Measurements from ENCODE around the gene NSMCE1.
A peak's percentile ranks its signal among the peaks of the same experiment; 100 is the strongest.

The NSMCE1 gene

GRCh38 chr16:27268376-27269299 lies at the start of gene NSMCE1:
Gene NSMCE1 (minus strand): TSS chr16:27268772. CDS start chr16:27257570, 11,202 bp downstream.
- peak; percentile 97 to 99 for DNase-seq (ENCODE audit: low read depth in 2 of 2)

- DNase-seq (ENCODE audit: low read depth in 2 of 2): peak in 1 of 2 donors; percentile 25
Observed at GRCh38 chr16:27317738-27318391, 49.3 kb upstream of the NSMCE1 start.

DNA sequence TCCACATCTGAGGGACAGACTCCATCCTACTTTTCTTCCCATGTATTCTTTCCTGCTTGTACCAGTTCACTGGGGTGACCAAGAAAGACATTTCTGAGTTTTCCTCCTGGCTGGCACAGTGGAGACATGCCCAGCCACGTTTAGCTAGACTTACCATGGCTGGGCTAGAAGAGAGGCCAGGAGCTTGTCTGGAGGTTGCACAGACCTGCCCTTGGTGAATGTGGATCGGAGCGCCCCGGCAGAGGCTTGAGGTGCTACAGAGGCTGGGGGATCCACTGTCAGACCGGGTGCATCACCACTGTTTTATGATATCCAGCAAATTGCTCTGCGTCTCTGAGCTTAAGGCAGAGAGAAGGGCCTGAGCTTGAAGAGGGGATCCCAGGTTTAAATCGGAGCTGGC lies 48.7 kb upstream of the NSMCE1 start:
- no peak for DNase-seq (ENCODE audit: low read depth in 2 of 2)

DNA sequence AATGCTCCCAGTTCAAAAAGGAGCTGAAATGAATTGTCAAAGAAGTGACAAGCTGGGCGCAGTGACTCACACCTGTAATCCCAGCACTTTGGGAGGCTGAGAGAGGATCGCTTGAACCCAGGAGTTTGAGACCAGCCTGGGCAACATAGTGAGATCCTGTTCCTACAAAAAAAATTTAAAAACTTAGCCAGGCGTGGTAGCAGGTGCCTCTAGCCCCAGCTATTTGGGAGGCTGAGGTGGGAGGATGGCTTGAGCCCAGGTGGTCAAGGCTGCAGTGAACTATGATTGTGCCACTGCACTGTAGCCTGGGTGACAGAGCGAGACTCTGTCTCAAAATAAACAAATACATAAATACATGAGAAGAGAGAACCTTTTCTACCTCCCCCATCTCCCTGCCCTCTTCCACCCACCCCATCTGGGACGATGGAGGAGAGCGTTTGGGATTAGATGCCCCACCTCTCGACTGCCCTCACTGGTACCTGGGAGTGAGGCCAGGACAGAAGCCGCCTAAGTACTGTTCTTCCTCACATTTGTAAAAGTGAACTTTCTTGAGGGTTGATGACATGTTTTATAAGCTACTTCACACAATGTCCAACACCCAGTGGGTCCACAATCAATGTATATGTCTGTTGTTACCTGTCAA lies 47.6 kb upstream of the NSMCE1 start:
- no peak for DNase-seq (ENCODE audit: low read depth in 2 of 2)

GRCh38 chr16:27315333-27316037 lies 46.9 kb upstream of the NSMCE1 start:
- DNase-seq (ENCODE audit: low read depth in 2 of 2): peak in 1 of 2 donors; percentile 39

DNA sequence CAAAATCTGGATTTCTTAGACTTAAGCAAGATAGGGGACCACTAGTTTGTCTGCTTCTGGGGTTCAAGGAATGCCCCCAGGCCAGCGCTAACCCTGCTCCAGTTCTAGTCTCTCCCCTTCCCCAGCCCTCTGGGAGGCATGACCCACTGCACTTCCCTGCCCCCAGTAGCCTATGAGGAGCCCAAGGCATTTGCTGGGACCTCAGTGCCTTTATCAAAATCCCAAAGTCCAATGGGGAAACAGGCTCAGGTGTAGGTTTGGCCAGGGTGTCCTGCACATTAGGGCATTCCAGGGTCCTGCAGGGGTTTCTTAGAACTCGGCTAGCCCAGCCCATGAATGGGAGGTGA lies 46.4 kb upstream of the NSMCE1 start:
- no peak for DNase-seq (ENCODE audit: low read depth in 2 of 2)

GRCh38 chr16:27314161-27314723 lies 45.7 kb upstream of the NSMCE1 start:
- DNase-seq (ENCODE audit: low read depth in 2 of 2): peak in 1 of 2 donors; percentile 60

GRCh38 chr16:27313422-27314160 lies 45.0 kb upstream of the NSMCE1 start, which contains the start of gene IL4R:
Gene IL4R (plus strand): TSS chr16:27313974. CDS start chr16:27340204, 26,230 bp downstream.
- DNase-seq (ENCODE audit: low read depth in 2 of 2): peak in 1 of 2 donors; percentile 73

GRCh38 chr16:27312580-27313421 lies 44.2 kb upstream of the NSMCE1 start:
- DNase-seq (ENCODE audit: low read depth in 2 of 2): no peak

- no peak for DNase-seq (ENCODE audit: low read depth in 2 of 2)
Observed at GRCh38 chr16:27311897-27312303, 43.3 kb upstream of the NSMCE1 start.

GRCh38 chr16:27311448-27311830 lies 42.9 kb upstream of the NSMCE1 start:
- DNase-seq (ENCODE audit: low read depth in 2 of 2): no peak

DNA sequence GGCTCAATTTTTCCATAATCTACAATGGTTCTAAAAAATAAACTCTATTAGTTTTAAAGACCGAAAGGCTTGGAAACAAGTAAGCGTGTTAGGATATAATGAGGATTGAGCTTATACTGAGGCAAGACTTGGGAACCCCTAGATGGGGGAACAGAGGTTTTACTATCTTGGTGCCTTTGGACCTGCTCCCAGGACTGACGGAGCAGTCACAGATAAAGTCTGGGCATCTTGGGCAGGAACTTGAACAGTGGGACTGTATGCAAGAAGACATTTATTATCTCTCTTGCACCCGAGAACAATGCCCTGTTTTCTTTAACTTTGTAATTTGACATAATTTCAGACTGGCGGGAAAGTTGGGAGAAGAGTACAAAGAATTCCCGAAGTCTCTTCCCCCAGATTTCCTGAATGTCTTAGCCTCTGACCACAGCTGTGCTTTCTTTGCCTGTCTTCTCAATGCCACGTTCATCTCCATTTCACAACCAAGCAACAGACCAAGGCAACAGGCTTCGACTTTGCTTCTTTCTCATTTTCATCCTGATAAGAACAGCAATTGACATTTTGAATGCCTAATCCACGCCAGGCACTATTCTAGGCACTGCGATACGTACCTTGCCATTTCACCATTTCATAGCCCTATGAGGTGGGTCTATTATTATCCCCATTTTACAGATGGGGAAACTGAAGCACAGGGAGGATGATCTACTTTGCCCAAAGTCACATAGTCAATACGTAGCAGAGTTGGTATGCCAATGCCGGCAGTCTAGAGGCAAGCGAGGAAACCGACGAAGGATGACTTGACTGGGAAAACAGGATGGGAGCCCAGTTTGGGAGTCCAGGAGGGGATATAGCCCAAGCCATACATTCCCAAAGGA lies 42.2 kb upstream of the NSMCE1 start:
- DNase-seq (ENCODE audit: low read depth in 2 of 2): no peak

GRCh38 chr16:27308792-27309191 lies 40.2 kb upstream of the NSMCE1 start:
- DNase-seq (ENCODE audit: low read depth in 2 of 2): no peak

GRCh38 chr16:27305839-27306442 lies 37.4 kb upstream of the NSMCE1 start:
- DNase-seq (ENCODE audit: low read depth in 2 of 2): no peak

DNA sequence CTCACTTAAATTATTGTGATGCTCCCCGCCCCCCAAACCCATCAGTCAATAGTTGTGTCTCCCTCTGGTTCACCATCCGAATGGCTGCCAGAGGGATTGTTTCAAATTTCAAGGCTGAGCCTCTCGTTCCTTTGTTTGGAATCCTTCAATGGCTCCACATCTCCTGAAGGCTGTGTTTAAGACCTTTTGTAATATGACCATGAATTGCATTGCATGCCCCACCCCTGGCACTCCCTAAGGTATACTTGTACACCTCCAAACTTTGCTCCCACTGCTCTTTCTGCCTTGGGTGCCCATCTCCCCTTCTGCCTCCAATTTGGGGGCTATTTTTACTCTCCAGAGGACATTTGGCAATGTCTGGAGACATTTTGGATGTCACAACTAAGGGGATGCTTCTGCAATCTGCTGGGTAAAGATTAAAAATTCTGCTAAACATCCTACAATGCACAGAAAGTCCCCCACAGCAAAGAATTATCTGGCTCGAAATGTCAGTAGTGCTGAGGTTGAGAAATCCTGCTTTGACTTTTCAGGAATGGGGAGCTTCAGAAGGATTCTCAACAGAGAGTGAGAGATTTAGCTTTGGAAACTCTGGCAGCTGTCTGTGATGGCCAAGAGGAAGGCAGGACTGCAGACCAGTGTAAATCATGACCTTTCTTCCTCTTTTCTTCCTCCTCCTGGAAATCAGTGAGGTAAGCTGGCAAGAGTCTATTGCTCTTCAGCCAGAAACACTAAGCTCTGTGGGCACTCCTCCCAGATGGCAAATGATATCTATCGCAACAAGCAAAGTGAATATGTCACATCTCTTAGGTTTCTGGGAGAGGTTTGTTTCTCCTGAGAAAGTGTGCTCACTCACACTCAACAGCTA lies 36.5 kb upstream of the NSMCE1 start:
- DNase-seq (ENCODE audit: low read depth in 2 of 2): no peak

GRCh38 chr16:27304102-27304501 lies 35.5 kb upstream of the NSMCE1 start:
- no peak for DNase-seq (ENCODE audit: low read depth in 2 of 2)

All from activated CD4-positive, alpha-beta T cell treated with anti-CD3 and anti-CD28 coated beads for 24 hours (primary cell).